IMR-90 (cell line): ENCODE measurements around the gene CYP2W1. TPM values are rescaled to one million over a fixed set of nuclear protein-coding genes. Genes with fewer than 3 reads are reported as not detected.

Source experiments
- ATAC-seq: fragments of 200-7000 bp; cut with Tn5 transposase; 2 replicates; pipeline ENCODE4 v1.9.1; 2020; ENCODE audit warnings: low read depth, mild to moderate bottlenecking, moderate library complexity
- BruUV-seq: library from RNA; stranded (reverse); fragments of 400-500 nt; replicated peaks from 2 replicates; lab custom pipeline; 2021; lab: Mats Ljungman, UMichigan
- CTCF ChIA-PET: fragments of 300-600 bp; formaldehyde crosslinking; extraction: SDS; loops from one replicate; lab custom pipeline; 2021; ENCODE audit warnings: antibody characterized with exemption; lab: Yijun Ruan, JAX
- POLR2A ChIA-PET: fragments of 300-600 bp; sonication (Branson Sonifier 250); formaldehyde crosslinking; loops from one replicate; lab custom pipeline; 2022; ENCODE audit warnings: antibody characterized with exemption; ENCODE audit not compliant: unreplicated experiment; lab: Charles Lee
- DNase-seq: peaks from one replicate; pipeline ENCODE4 v3.0.0; 2013
- H2AFZ ChIP-seq: replicated peaks from 2 replicates; pipeline ENCODE3; 2013; ENCODE audit warnings: low read length, mild to moderate bottlenecking; ENCODE audit not compliant: poor library complexity
- H2AK5ac ChIP-seq: 2 replicates; pipeline ENCODE4 v1.6.1; 2013; ENCODE audit warnings: low read depth, low read length, inconsistent platforms
- H2AK9ac ChIP-seq: replicated peaks from 2 replicates; pipeline ENCODE3; 2013; ENCODE audit warnings: mild to moderate bottlenecking, low read depth, low read length, moderate library complexity; ENCODE audit not compliant: poor library complexity
- H2BK120ac ChIP-seq: 2 replicates; pipeline ENCODE4 v1.6.1; 2013; ENCODE audit warnings: low read depth, low read length, inconsistent platforms
- H2BK15ac ChIP-seq: 3 replicates; pipeline ENCODE4 v1.6.1; 2013; ENCODE audit warnings: low read depth, low read length, inconsistent platforms
- H2BK20ac ChIP-seq: 2 replicates; pipeline ENCODE4 v1.6.1; 2013; ENCODE audit warnings: low read depth, mild to moderate bottlenecking, inconsistent platforms, low read length, moderate library complexity
- H2BK5ac ChIP-seq: 2 replicates; pipeline ENCODE4 v1.6.1; 2013; ENCODE audit warnings: mild to moderate bottlenecking, low read depth, low read length, inconsistent platforms; ENCODE audit not compliant: poor library complexity, severe bottlenecking
- H3K14ac ChIP-seq: replicated peaks from 2 replicates; pipeline ENCODE4 v1.6.1; 2013; ENCODE audit warnings: low read depth, low read length, inconsistent platforms
- H3K18ac ChIP-seq: 2 replicates; pipeline ENCODE4 v1.6.1; 2013; ENCODE audit warnings: low read depth, low read length, control low read depth
- H3K23ac ChIP-seq: 2 replicates; pipeline ENCODE4 v1.6.1; 2013; ENCODE audit warnings: low read depth, low read length, inconsistent platforms
- H3K27ac ChIP-seq: 2 replicates; pipeline ENCODE4 v1.5.1; 2013; ENCODE audit warnings: mild to moderate bottlenecking, control low read depth, low read length; ENCODE audit not compliant: insufficient read depth
- H3K27me3 ChIP-seq: 2 replicates; pipeline ENCODE4 v1.6.1; 2013; ENCODE audit warnings: low read length; ENCODE audit not compliant: control insufficient read depth, insufficient read depth
- H3K36me3 ChIP-seq: 2 replicates; pipeline ENCODE4 v1.6.1; 2013; ENCODE audit warnings: low read length, mixed read lengths; ENCODE audit not compliant: control insufficient read depth, insufficient read depth
- H3K4ac ChIP-seq: 2 replicates; pipeline ENCODE4 v1.6.1; 2013; ENCODE audit warnings: low read depth, low read length, inconsistent platforms
- H3K4me1 ChIP-seq: 2 replicates; pipeline ENCODE4 v1.6.1; 2013; ENCODE audit warnings: low read length, mixed read lengths; ENCODE audit not compliant: control insufficient read depth, insufficient read depth
- H3K4me2 ChIP-seq: 2 replicates; pipeline ENCODE4 v1.6.1; 2013; ENCODE audit warnings: low read depth, mild to moderate bottlenecking, control low read depth, low read length, moderate library complexity
- H3K4me3 ChIP-seq: 2 replicates; pipeline ENCODE4 v1.5.1; 2013; ENCODE audit warnings: low read depth, mild to moderate bottlenecking, control low read depth, low read length, moderate library complexity; ENCODE audit not compliant: insufficient read depth
- H3K56ac ChIP-seq: 2 replicates; pipeline ENCODE4 v1.6.1; 2013; ENCODE audit warnings: low read length, inconsistent platforms; ENCODE audit not compliant: insufficient read depth; ENCODE audit errors: extremely low read depth
- H3K79me1 ChIP-seq, 2 experiments: 2 replicates each; pipeline ENCODE4 v1.6.1; 2013; ENCODE audit warnings: low read length in 2 of 2, inconsistent platforms in 1 of 2, low read depth in 1 of 2
- H3K9ac ChIP-seq: 2 replicates; pipeline ENCODE4 v1.6.1; 2013; ENCODE audit warnings: low read depth, low read length, control low read depth
- H3K9me1 ChIP-seq: 2 replicates; pipeline ENCODE4 v1.6.1; 2013; ENCODE audit warnings: low read length, inconsistent platforms; ENCODE audit not compliant: insufficient read depth
- H3K9me3 ChIP-seq: 2 replicates; pipeline ENCODE4 v1.6.1; 2013; ENCODE audit warnings: low read length; ENCODE audit not compliant: control insufficient read depth, insufficient read depth
- H4K20me1 ChIP-seq: 2 replicates; pipeline ENCODE4 v1.6.1; 2013; ENCODE audit warnings: low read length, inconsistent platforms; ENCODE audit not compliant: insufficient read depth
- H4K5ac ChIP-seq: 2 replicates; pipeline ENCODE4 v1.6.1; 2013; ENCODE audit warnings: mild to moderate bottlenecking, low read depth, low read length, control low read depth
- H4K8ac ChIP-seq, 2 experiments: 2 replicates each; pipeline ENCODE4 v1.6.1; 2013; ENCODE audit warnings: low read depth in 2 of 2, low read length in 2 of 2, control low read depth in 1 of 2, inconsistent platforms in 1 of 2
- H4K91ac ChIP-seq: 2 replicates; pipeline ENCODE4 v1.6.1; 2013; ENCODE audit warnings: low read depth, low read length, inconsistent platforms; ENCODE audit not compliant: insufficient read depth
- BHLHE40 ChIP-seq: fragments of 150-350 bp; IDR thresholded peaks from 2 replicates; pipeline ENCODE4 v1.6.1; 2016; ENCODE audit warnings: mild to moderate bottlenecking, low read depth, low read length
- CEBPB ChIP-seq: IDR thresholded peaks from 2 replicates; pipeline ENCODE4 v1.6.1; 2012; ENCODE audit warnings: low read depth, low read length, improper control_type of control experiment
- CHD1 ChIP-seq: IDR thresholded peaks from 2 replicates; pipeline ENCODE4 v1.6.1; 2012; ENCODE audit warnings: low read depth, low read length, improper control_type of control experiment
- CTCF ChIP-seq: conservative IDR thresholded peaks from 2 replicates; pipeline ENCODE4 v1.5.1; 2012; ENCODE audit warnings: mild to moderate bottlenecking, low read depth, low read length, improper control_type of control experiment
- ELK1 ChIP-seq: fragments of 150-350 bp; IDR thresholded peaks from 2 replicates; pipeline ENCODE4 v1.6.1; 2016; ENCODE audit warnings: low read depth, mild to moderate bottlenecking, low read length, moderate library complexity, borderline replicate concordance
- FOS ChIP-seq: fragments of 150-350 bp; IDR thresholded peaks from 2 replicates; pipeline ENCODE4 v1.6.1; 2016; ENCODE audit warnings: low read depth, low read length
- MAFK ChIP-seq: IDR thresholded peaks from 2 replicates; pipeline ENCODE4 v1.6.1; 2012; ENCODE audit warnings: low read depth, low read length, improper control_type of control experiment
- MAZ ChIP-seq: IDR thresholded peaks from 2 replicates; pipeline ENCODE4 v1.6.1; 2012; ENCODE audit warnings: low read depth, mild to moderate bottlenecking, low read length, improper control_type of control experiment, moderate library complexity, borderline replicate concordance
- MXI1 ChIP-seq: IDR thresholded peaks from 2 replicates; pipeline ENCODE4 v1.6.1; 2012; ENCODE audit warnings: low read depth, mild to moderate bottlenecking, low read length, moderate library complexity, borderline replicate concordance
- NFE2L2 ChIP-seq: fragments of 150-350 bp; IDR thresholded peaks from 2 replicates; pipeline ENCODE4 v1.6.1; 2016; ENCODE audit warnings: low read depth, mild to moderate bottlenecking, low read length
- POLR2A ChIP-seq: IDR thresholded peaks from 2 replicates; pipeline ENCODE4 v1.6.1; 2012; ENCODE audit warnings: mild to moderate bottlenecking, low read depth, low read length
- RAD21 ChIP-seq: IDR thresholded peaks from 2 replicates; pipeline ENCODE4 v1.6.1; 2012; ENCODE audit warnings: low read length, improper control_type of control experiment
- RCOR1 ChIP-seq: IDR thresholded peaks from 2 replicates; pipeline ENCODE4 v1.6.1; 2012; ENCODE audit warnings: mild to moderate bottlenecking, low read length, improper control_type of control experiment; ENCODE audit not compliant: insufficient replicate concordance
- RFX5 ChIP-seq: IDR thresholded peaks from 2 replicates; pipeline ENCODE4 v1.8.0; 2012; ENCODE audit warnings: low read depth, mild to moderate bottlenecking, low read length, moderate library complexity
- SMC3 ChIP-seq: fragments of 150-350 bp; IDR thresholded peaks from 2 replicates; pipeline ENCODE4 v1.6.1; 2016; ENCODE audit warnings: low read depth, mild to moderate bottlenecking, antibody characterized with exemption, low read length, moderate library complexity
- USF2 ChIP-seq: fragments of 150-350 bp; IDR thresholded peaks from 2 replicates; pipeline ENCODE4 v1.6.1; 2017; ENCODE audit warnings: mild to moderate bottlenecking, antibody characterized with exemption, low read length, low read depth
- WGBS, 2 experiments: methylation state at CpG; one replicate each; pipeline versions ENCODE4 v1.1.5 to v1.1.7; 2013; ENCODE audit warnings: missing lambda C conversion rate in 2 of 2; ENCODE audit not compliant: insufficient read length in 1 of 2; ENCODE audit errors: extremely low coverage in 2 of 2; 5-methylcytosine and 5-hydroxymethylcytosine counted together
- dilution Hi-C: fragments of 300-500 bp; cut with HindIII; formaldehyde crosslinking; loops from one replicate; pipeline ENCODE4 v1.14.3; 2018; ENCODE audit warnings: low sequenced_read_pairs; ENCODE audit not compliant: unreplicated experiment
- in situ Hi-C: fragments of 300-500 bp; cut with MboI; formaldehyde crosslinking; loops from 3 replicates; pipeline ENCODE4 v1.14.3; 2019; ENCODE audit warnings: low sequenced_read_pairs, inconsistent platforms, mixed read lengths
- intact Hi-C: fragments of 100-400 bp; cut with micrococcal nuclease; formaldehyde crosslinking; loops from 2 replicates; pipeline ENCODE4 v1.10.0; 2022
- polyA plus RNA-seq, 3 experiments: library from polyadenylated mRNA; depleted of rRNA; stranded (reverse); fragments of >200 nt; gene quantifications; 2 replicates each; pipeline ENCODE4 v1.2.3, GENCODE V29; 2012; ENCODE audit warnings: low replicate concordance in 1 of 3
- total RNA-seq: library from RNA; depleted of rRNA; stranded (reverse); fragments of >200 nt; gene quantifications from 2 replicates; pipeline ENCODE4 v1.2.3, GENCODE V29; 2012

The CYP2W1 gene
- total and polyA plus RNA-seq, 2 of the 4 experiments (the other 2 are of a cell fraction), result not detected

GRCh38 chr7:1022356-1022755, 39.4 kb downstream of the CYP2W1 start:
- peaks cover 36% of the 10 kb centered on the region for H3K36me3 ChIP-seq
- peaks cover 3% of the 10 kb centered on the region; the same call in 1 of the 2 replicates for H3K4me1 ChIP-seq
- H3K23ac ChIP-seq, result no peak overlapping the region
- H2BK120ac ChIP-seq, result no peak overlapping the region
- no peak overlapping the region for H2AK5ac ChIP-seq
- peaks cover 55% of the 10 kb centered on the region for H4K20me1 ChIP-seq
- ATAC-seq (no peak), DNase-seq (no peak)
- ChIA-PET POLR2A (no interaction called here), CTCF (no interaction called here)
- H2BK20ac ChIP-seq, result no peak overlapping the region
- no TSS peak for BruUV-seq
- H3K4me3 ChIP-seq, result no peak overlapping the region
- H2AFZ ChIP-seq, result no peak overlapping the region
- H3K4me2 ChIP-seq, result no peak overlapping the region
- H3K9me1 ChIP-seq, result peaks cover 5% of the 10 kb centered on the region; the same call in 1 of the 2 replicates
- no peak overlapping the region for H2BK5ac ChIP-seq
- no peak overlapping the region for H3K18ac ChIP-seq
- H4K8ac ChIP-seq, result no peak overlapping the region
- intact Hi-C loops (no loop called here), in situ Hi-C loops (no loop called here), dilution Hi-C loops (no loop called here)
- H4K91ac ChIP-seq, result no peak overlapping the region
- 100% methylated on average over 14 of the region's 17 CpGs; no CpG with 5 or more reads in 1 of the 2 experiments for WGBS, 2 experiments
- H3K9ac ChIP-seq, result no peak overlapping the region
- H4K5ac ChIP-seq, result no peak overlapping the region
- H3K79me1 ChIP-seq, result peaks cover 18 to 79% of the 10 kb centered on the region in 2 experiments
- H3K14ac ChIP-seq, result no peak overlapping the region
- H2BK15ac ChIP-seq, result no peak overlapping the region
- H3K56ac ChIP-seq, result no peak overlapping the region
- no peak overlapping the region for H2AK9ac ChIP-seq
- H3K27me3 ChIP-seq, result no peaks in the 10 kb centered on the region
- H3K4ac ChIP-seq, result no peak overlapping the region
- TF ChIP-seq FOS (no peak), BHLHE40 (no peak), CEBPB (no peak), ELK1 (no peak), POLR2A (no peak), CHD1 (no peak), RCOR1 (no peak), MXI1 (no peak), MAZ (no peak), RAD21 (no peak), NFE2L2 (no peak), RFX5 (no peak), CTCF (no peak), SMC3 (no peak), USF2 (no peak), MAFK (no peak)
- H3K9me3 ChIP-seq, result peaks cover 3% of the 10 kb centered on the region; the same call in 1 of the 2 replicates
- no peak overlapping the region for H3K27ac ChIP-seq
